Fibroblast of skin of abdomen (primary cell): Measurements from ENCODE around the gene PRDM8.
"Not testable (repeated sequence)": the region's sequence is repeated elsewhere in the genome, so short reads cannot be mapped to it uniquely, and the experiment has no call there.

Experiments
- DNase-seq: peaks from one replicate; pipeline ENCODE4 v3.0.0-alpha.2; 2013

Gene PRDM8

DNA sequence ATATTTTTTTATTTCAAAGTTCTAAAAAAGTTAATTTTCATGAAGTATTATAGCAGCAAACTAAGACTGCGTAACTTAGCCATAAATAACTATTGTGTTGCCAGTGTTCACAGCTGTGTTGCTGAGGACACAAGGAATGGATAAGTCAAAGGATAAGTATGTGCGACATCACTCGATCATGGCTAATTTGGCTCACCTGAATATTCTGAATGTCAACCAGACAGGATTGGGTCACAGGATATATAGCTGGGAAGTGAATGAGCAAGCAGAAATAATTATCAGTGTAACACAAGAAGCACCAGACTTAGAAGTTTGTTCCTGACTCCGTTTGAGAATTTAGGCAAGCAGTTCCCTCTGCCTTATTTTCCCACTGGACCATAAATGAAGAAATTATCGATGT, 33.9 kb downstream of the PRDM8 start:
- peak; percentile 35 for DNase-seq

DNA sequence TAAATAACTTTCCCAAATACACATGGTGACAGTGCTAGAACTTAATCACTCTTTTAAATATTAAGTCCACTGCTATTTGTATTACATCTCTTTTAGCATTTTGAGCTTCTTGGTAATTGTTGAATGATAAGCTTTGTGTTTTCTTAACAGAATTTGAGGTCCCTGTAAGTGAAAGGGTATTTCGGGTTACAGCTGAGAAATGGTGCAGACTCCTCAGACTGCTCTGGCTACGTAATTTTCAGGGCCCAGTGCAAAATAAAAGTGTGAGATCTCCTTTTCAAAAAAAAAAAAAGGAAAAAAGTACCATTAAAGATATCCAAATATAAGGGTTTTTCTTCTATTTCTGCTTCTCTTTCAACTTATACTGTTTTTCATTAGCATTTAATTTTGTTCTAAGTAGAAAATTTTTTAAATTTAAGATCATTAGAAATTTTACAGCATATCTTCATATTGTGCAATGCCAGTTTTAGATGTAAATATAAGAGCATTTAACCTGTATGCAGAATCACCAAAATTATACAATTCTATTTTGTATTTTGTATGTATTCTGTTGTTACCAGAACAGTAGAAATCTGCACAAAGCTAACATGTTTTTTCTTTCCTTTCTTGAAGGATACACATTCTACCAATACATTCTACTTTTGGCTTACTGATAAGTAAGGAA, 35.5 kb downstream of the PRDM8 start:
- DNase-seq = no peak

- no peak for DNase-seq
Observed at GRCh38 chr4:80233390-80233789, 36.1 kb downstream of the PRDM8 start.

DNA sequence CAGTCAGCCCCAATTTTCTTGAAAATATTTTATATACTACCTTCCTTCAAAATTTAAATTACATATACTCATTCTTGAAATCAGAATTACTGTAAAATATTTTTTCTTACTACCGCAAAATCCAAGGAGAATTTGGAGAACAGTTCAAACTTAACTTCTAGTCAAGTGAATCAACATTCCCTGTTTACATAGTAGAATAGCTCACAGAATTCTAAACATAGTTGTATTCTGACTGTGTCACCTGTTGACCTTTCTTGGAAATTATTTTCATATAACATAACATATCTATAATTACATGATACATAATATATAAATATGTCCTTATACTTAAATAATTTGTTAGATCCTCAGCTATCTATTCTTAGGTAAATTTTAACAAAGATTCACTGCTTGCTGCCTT, 38.1 kb downstream of the PRDM8 start:
- DNase-seq = peak; percentile 51

GRCh38 chr4:80237992-80238391, 40.7 kb downstream of the PRDM8 start:
- peak; percentile 96 for DNase-seq

- peak; percentile 85 for DNase-seq
Observed at GRCh38 chr4:80239480-80240150, 42.3 kb downstream of the PRDM8 start.

DNA sequence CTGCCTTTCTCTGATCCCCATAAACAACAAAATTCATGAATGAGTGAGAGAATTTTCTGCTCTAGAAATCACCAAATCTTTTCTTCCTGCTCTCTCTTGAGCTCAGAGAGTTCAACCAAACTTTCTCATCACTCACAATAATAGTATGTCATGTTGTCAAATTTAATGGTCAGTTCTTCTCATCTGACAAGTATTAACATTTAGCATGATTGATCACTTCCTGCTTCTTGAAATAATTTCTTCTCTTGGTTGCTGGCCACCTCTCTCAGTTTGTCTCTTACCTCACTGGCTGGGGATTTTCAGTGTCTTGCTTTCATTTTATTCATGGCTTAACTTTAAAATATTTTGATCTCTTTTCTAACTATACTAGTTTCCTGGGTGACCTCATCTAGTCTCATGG, 43.7 kb downstream of the PRDM8 start:
- DNase-seq = peak; percentile 87

GRCh38 chr4:80243274-80244018, 46.1 kb downstream of the PRDM8 start:
- DNase-seq = no peak

- DNase-seq = not testable (repeated sequence)
Observed at GRCh38 chr4:80247484-80247883, 50.2 kb downstream of the PRDM8 start.

- peak; percentile 79 for DNase-seq
Observed at GRCh38 chr4:80249144-80249543, 51.8 kb downstream of the PRDM8 start.

GRCh38 chr4:80252427-80252826, 55.1 kb downstream of the PRDM8 start:
- DNase-seq = no peak

DNA sequence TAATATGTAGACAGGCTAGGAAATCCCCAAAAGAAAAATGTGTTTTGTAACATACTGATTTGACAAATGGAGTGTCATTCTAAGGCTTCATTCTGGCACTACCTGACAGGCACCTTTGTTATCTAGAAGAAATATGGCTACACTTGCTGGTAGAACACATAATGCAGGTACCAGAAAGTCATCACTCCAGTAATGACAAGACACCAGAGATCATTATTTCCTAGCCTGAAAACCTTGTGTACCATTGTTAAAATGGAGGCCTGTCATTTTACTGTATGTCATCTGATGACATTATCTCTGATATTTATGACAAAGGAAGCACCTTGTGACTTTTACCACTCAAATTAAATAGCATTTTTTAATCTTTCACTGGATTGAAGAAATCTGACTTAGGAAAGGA, 55.6 kb downstream of the PRDM8 start:
- no peak for DNase-seq

GRCh38 chr4:80253510-80253909, 56.2 kb downstream of the PRDM8 start:
- DNase-seq = no peak
